H1 (cell line): ENCODE results near the gene HHAT. TPM values are rescaled to one million over a fixed set of nuclear protein-coding genes. Genes with fewer than 3 reads are reported as not detected.

ENCODE experiments used
- CTCF ChIA-PET: fragments of 300-600 bp; sonication (Branson Sonifier 250); formaldehyde crosslinking; loops from one replicate; lab custom pipeline; 2021; ENCODE audit not compliant: partially characterized antibody; lab: Charles Lee
- POLR2A ChIA-PET: fragments of 300-600 bp; sonication (Branson Sonifier 250); formaldehyde crosslinking; loops from one replicate; lab custom pipeline; 2021; ENCODE audit warnings: inconsistent platforms; ENCODE audit not compliant: partially characterized antibody; lab: Charles Lee
- DNase-seq, 2 experiments: peaks; one replicate each; pipeline versions ENCODE4 v3.0.0 to v3.0.0-alpha.2; 2010 to 2022; ENCODE audit warnings: low spot score in 2 of 2, low read depth in 1 of 2, mixed read lengths in 1 of 2
- FAIRE-seq: peaks from 2 replicates; lab custom pipeline; 2011; peaks lifted over from hg19 to GRCh38; lab: Jason Lieb, UNC
- H2AFZ ChIP-seq: 2 replicates; pipeline ENCODE4 v1.8.1; 2012; ENCODE audit warnings: low read length, inconsistent platforms
- H2AK5ac ChIP-seq: 2 replicates; pipeline ENCODE4 v1.6.1; 2013; ENCODE audit warnings: low read depth, low read length
- H2BK120ac ChIP-seq: replicated peaks from 2 replicates; pipeline ENCODE3; 2013; ENCODE audit warnings: low read depth, low read length, inconsistent platforms
- H2BK12ac ChIP-seq: 2 replicates; pipeline ENCODE4 v1.6.1; 2013; ENCODE audit warnings: low read depth, low read length
- H2BK15ac ChIP-seq: 2 replicates; pipeline ENCODE4 v1.6.1; 2013; ENCODE audit warnings: low read length
- H2BK20ac ChIP-seq: 2 replicates; pipeline ENCODE4 v1.6.1; 2013; ENCODE audit warnings: low read length
- H2BK5ac ChIP-seq: 2 replicates; pipeline ENCODE4 v1.6.1; 2013; ENCODE audit warnings: low read depth, low read length
- H3K14ac ChIP-seq: 2 replicates; pipeline ENCODE4 v1.6.1; 2013; ENCODE audit warnings: inconsistent platforms; ENCODE audit not compliant: insufficient read length
- H3K18ac ChIP-seq: 2 replicates; pipeline ENCODE4 v1.6.1; 2013; ENCODE audit warnings: low read length; ENCODE audit errors: extremely low read depth
- H3K23ac ChIP-seq: 2 replicates; pipeline ENCODE4 v1.6.1; 2013; ENCODE audit warnings: inconsistent platforms; ENCODE audit not compliant: insufficient read length
- H3K23me2 ChIP-seq: 2 replicates; pipeline ENCODE4 v1.6.1; 2013; ENCODE audit warnings: low read depth, low read length
- H3K27ac ChIP-seq: 2 replicates; pipeline ENCODE4 v1.6.1; 2011; ENCODE audit warnings: low read depth, low read length, inconsistent platforms
- H3K27me3 ChIP-seq, 4 experiments: replicated peaks in 1 of 4; 1 replicate in 1 of 4; 2 replicates in 3 of 4; pipeline versions ENCODE4 v1.6.1 to v1.8.1; 2011 to 2013; ENCODE audit warnings: low read length in 3 of 4, mild to moderate bottlenecking in 3 of 4, inconsistent platforms in 2 of 4, mixed read lengths in 2 of 4, moderate library complexity in 1 of 4; ENCODE audit not compliant: control insufficient read depth in 3 of 4, insufficient read depth in 3 of 4; ENCODE audit errors: extremely low read depth in 1 of 4
- H3K36me3 ChIP-seq, 4 experiments: 2 replicates each; pipeline versions ENCODE4 v1.6.1 to v1.8.1; 2011 to 2013; ENCODE audit warnings: mild to moderate bottlenecking in 4 of 4, low read length in 3 of 4, moderate library complexity in 2 of 4, control low read depth in 1 of 4, inconsistent platforms in 1 of 4; ENCODE audit not compliant: insufficient read depth in 4 of 4, control insufficient read depth in 2 of 4
- H3K4ac ChIP-seq: replicated peaks from 2 replicates; pipeline ENCODE3; 2013; ENCODE audit warnings: low read length, low read depth, mixed read lengths, inconsistent platforms; ENCODE audit not compliant: insufficient read length
- H3K4me1 ChIP-seq, 4 experiments: replicated peaks in 1 of 4; 1 replicate in 1 of 4; 2 replicates in 3 of 4; pipeline versions ENCODE4 v1.6.1 to v1.8.1; 2011 to 2013; ENCODE audit warnings: low read length in 3 of 4, inconsistent platforms in 2 of 4, mixed read lengths in 1 of 4; ENCODE audit not compliant: insufficient read depth in 4 of 4, control insufficient read depth in 3 of 4
- H3K4me2 ChIP-seq, 2 experiments: 2 replicates each; pipeline versions ENCODE4 v1.6.1 to v1.8.1; 2011 to 2013; ENCODE audit warnings: low read depth in 2 of 2, low read length in 2 of 2, control low read depth in 1 of 2, inconsistent platforms in 1 of 2, mild to moderate bottlenecking in 1 of 2; ENCODE audit not compliant: insufficient read depth in 1 of 2
- H3K4me3 ChIP-seq, 4 experiments: fragments of 200-600, 300-600 bp in 1 of 4; sonication (generic), shearing (Covaris generic), sonication (Bioruptor Twin) in 1 of 4; 2 replicates each; pipeline versions ENCODE4 v1.5.1 to v1.8.1; 2011 to 2016; ENCODE audit warnings: low read length in 4 of 4, low read depth in 3 of 4, control low read depth in 2 of 4, inconsistent platforms in 2 of 4, mild to moderate bottlenecking in 2 of 4, mixed read lengths in 1 of 4, moderate library complexity in 1 of 4; ENCODE audit not compliant: insufficient read depth in 2 of 4; ENCODE audit errors: extremely low read depth in 1 of 4
- H3K56ac ChIP-seq: replicated peaks from 2 replicates; pipeline ENCODE3; 2013; ENCODE audit warnings: low read depth, mild to moderate bottlenecking, mixed read lengths, low read length, inconsistent platforms; ENCODE audit not compliant: insufficient read length
- H3K79me1 ChIP-seq: 2 replicates; pipeline ENCODE4 v1.6.1; 2013; ENCODE audit warnings: low read depth, low read length, control low read depth
- H3K79me2 ChIP-seq, 2 experiments: 2 replicates each; pipeline versions ENCODE4 v1.6.1 to v1.8.1; 2012 to 2013; ENCODE audit warnings: low read length in 2 of 2, mild to moderate bottlenecking in 2 of 2, inconsistent platforms in 1 of 2; ENCODE audit not compliant: insufficient read depth in 2 of 2, control insufficient read depth in 1 of 2
- H3K9ac ChIP-seq, 4 experiments: replicated peaks in 1 of 4; 1 replicate in 1 of 4; 2 replicates in 3 of 4; pipeline versions ENCODE4 v1.6.1 to v1.8.1; 2011 to 2013; ENCODE audit warnings: low read depth in 3 of 4, low read length in 3 of 4, control low read depth in 2 of 4, mild to moderate bottlenecking in 2 of 4, moderate library complexity in 2 of 4, inconsistent platforms in 1 of 4; ENCODE audit errors: extremely low read depth in 1 of 4
- H3K9me3 ChIP-seq, 2 experiments: 2 replicates each; pipeline versions ENCODE4 v1.6.1 to v1.8.1; 2012 to 2013; ENCODE audit warnings: mild to moderate bottlenecking in 2 of 2, moderate library complexity in 2 of 2, control low read depth in 1 of 2, inconsistent platforms in 1 of 2, low read depth in 1 of 2, low read length in 1 of 2, mixed read lengths in 1 of 2; ENCODE audit not compliant: insufficient read depth in 2 of 2
- H4K20me1 ChIP-seq, 2 experiments: replicated peaks in 1 of 2; 2 replicates each; pipeline versions ENCODE3 to v1.8.1; 2011 to 2013; ENCODE audit warnings: inconsistent platforms in 2 of 2, low read length in 2 of 2, mild to moderate bottlenecking in 1 of 2; ENCODE audit not compliant: insufficient read depth in 2 of 2, control insufficient read depth in 1 of 2
- H4K5ac ChIP-seq: 2 replicates; pipeline ENCODE4 v1.6.1; 2013; ENCODE audit warnings: low read length, low read depth, mixed read lengths, inconsistent platforms; ENCODE audit not compliant: insufficient read length
- H4K8ac ChIP-seq: 2 replicates; pipeline ENCODE4 v1.8.0; 2013; ENCODE audit warnings: mild to moderate bottlenecking, moderate library complexity, low read length, inconsistent platforms; ENCODE audit not compliant: insufficient read depth; ENCODE audit errors: extremely low read depth
- H4K91ac ChIP-seq: replicated peaks from 2 replicates; pipeline ENCODE3; 2013; ENCODE audit warnings: low read length, mixed read lengths, inconsistent platforms; ENCODE audit not compliant: insufficient read length
- CTCF ChIP-seq, 3 experiments: IDR thresholded peaks; 1 replicate in 2 of 3; 2 replicates in 1 of 3; pipeline versions ENCODE4 v1.5.1 to v1.6.1; 2011; ENCODE audit warnings: low read length in 3 of 3, mild to moderate bottlenecking in 3 of 3, inconsistent platforms in 2 of 3, low read depth in 1 of 3, moderate library complexity in 1 of 3; ENCODE audit not compliant: insufficient read depth in 1 of 3; ENCODE audit errors: control extremely low read depth in 1 of 3
- HDAC2 ChIP-seq, 2 experiments: fragments of 300-600 bp in 1 of 2; sonication (generic) in 1 of 2; IDR thresholded peaks; 2 replicates each; pipeline ENCODE4 v1.6.1; 2011 to 2012; ENCODE audit warnings: low read depth in 2 of 2, low read length in 2 of 2, mild to moderate bottlenecking in 2 of 2, moderate library complexity in 2 of 2, borderline replicate concordance in 1 of 2, inconsistent platforms in 1 of 2
- POLR2AphosphoS5 ChIP-seq: IDR thresholded peaks from 2 replicates; pipeline ENCODE4 v1.6.1; 2011; ENCODE audit warnings: low read depth, low read length
- RAD21 ChIP-seq, 2 experiments: IDR thresholded peaks in 1 of 2; conservative IDR thresholded peaks in 1 of 2; 2 replicates each; pipeline ENCODE4 v1.6.1; 2011; ENCODE audit warnings: low read depth in 2 of 2, low read length in 2 of 2, improper control_type of control experiment in 1 of 2, inconsistent platforms in 1 of 2, mild to moderate bottlenecking in 1 of 2, moderate library complexity in 1 of 2
- WGBS, 2 experiments: shearing (Covaris generic) in 1 of 2; methylation state at CpG; one replicate each; pipeline versions ENCODE4 v1.1.6 to v1.1.7; 2013 to 2015; ENCODE audit warnings: low lambda C conversion rate in 2 of 2, mixed read lengths in 2 of 2, inconsistent platforms in 1 of 2, low coverage in 1 of 2, missing lambda C conversion rate in 1 of 2; ENCODE audit not compliant: insufficient replicate concordance in 2 of 2, insufficient coverage in 1 of 2, insufficient read length in 1 of 2; ENCODE audit errors: extremely low coverage in 1 of 2, missing lambda C conversion rate in 1 of 2; 5-methylcytosine and 5-hydroxymethylcytosine counted together
- polyA plus RNA-seq, 7 experiments: library from polyadenylated mRNA; depleted of rRNA in 3 of 7; stranded (reverse) in 5 of 7; unstranded in 2 of 7; fragments of >200 nt in 5 of 7; fragments of 200-250 nt in 2 of 7; gene quantifications; 1 replicate in 5 of 7; 2 replicates in 1 of 7; 4 replicates in 1 of 7; pipeline versions ENCODE4 v1.2.1 to v1.2.3, GENCODE V29; 2011 to 2013; ENCODE audit warnings: missing spikeins in 2 of 7, mixed read lengths in 2 of 7
- total RNA-seq: library from RNA; stranded (reverse); fragmentation: NEBNext Ultra II Directional; extraction: Animal tissue kit (Norgen Biotek cat#: 25700); gene quantifications from 2 replicates; pipeline ENCODE4 v1.2.1, GENCODE V29; 2021

The HHAT gene
- total and polyA plus RNA-seq, 2 of the 8 experiments (the other 6 are each of a cell fraction or from before 2014, with no cell fraction given) = 0.15 to 0.51 TPM

DNA sequence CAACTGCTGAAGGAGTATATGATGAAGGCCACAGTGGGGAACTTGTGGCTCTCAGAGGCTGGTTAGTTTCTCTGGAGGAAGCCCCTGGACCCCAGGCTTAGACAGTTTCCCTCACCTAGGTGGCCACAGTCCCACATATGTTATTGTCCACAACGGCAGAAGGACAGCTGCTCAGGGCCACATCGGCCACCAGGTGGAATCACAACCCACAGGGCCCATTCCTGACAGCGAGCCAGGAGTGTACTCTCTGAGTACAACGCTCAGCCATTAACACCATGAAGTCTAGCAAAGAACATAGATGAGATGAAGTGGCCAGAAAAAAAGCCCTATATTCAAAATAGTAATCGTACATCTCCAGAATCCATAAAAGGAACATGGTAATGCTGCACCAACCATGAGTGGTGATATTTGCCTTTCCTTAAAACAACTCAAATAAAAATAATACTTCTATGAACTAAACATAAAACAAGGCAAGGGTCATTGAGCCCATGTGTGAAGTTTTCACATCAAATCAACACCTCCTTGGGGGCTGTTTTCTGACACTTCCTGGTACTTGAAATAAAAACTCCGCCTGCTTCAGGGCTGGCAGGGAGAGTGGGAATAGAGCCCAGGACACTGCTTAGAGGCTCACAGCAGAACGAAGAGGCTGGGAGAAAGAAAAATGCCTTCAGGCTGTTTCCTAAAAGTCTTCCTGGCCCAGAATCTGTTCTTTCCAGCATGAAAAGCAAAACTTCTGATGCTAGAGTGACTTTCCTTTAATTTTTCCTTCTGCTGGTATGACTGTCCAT, 383.3 kb downstream of the HHAT start:
- Histone ChIP-seq H3K4me2 (no peak overlapping the region), H3K9me3 (no peaks in the 10 kb centered on the region), H3K36me3 (no peaks in the 10 kb centered on the region), H2AK5ac (no peak overlapping the region), H3K56ac (no peak overlapping the region), H3K27ac (no peak overlapping the region), H3K27me3 (no peaks in the 10 kb centered on the region), H3K14ac (no peak overlapping the region), H2BK5ac (no peak overlapping the region), H2BK20ac (no peak overlapping the region), H3K4ac (no peak overlapping the region), H2BK12ac (no peak overlapping the region), H3K4me3 (no peak overlapping the region), H3K23me2 (no peaks in the 10 kb centered on the region), H3K4me1 (no peaks in the 10 kb centered on the region), H3K79me2 (no peaks in the 10 kb centered on the region), H3K23ac (no peak overlapping the region), H3K9ac (no peak overlapping the region), H4K8ac (no peak overlapping the region), H4K20me1 (no peaks in the 10 kb centered on the region), H2BK15ac (no peak overlapping the region), H3K18ac (no peak overlapping the region), H4K5ac (no peak overlapping the region), H4K91ac (no peak overlapping the region), H3K79me1 (no peaks in the 10 kb centered on the region), H2AFZ (no peak overlapping the region), H2BK120ac (no peak overlapping the region)
- ChIA-PET CTCF (interaction anchor here (0.9 to 1.2 kb wide), 4 partner anchors 10 to 425 kb away, joined by 3 read pairs; no protein-coding TSS in a partner anchor), POLR2A (no interaction called here)
- FAIRE-seq (no peak), DNase-seq (no peak)
- 82% methylated on average over 7 of the region's 7 CpGs; no CpG with 5 or more reads in 1 of the 2 experiments for WGBS, 2 experiments
- TF ChIP-seq RAD21 (IDR thresholded peaks at IDR 0.05 in 1 of 2, conservative IDR thresholded peaks at IDR 0.05 in 1 of 2; ENCODE audit: low read depth in 2 of 2, low read length in 2 of 2) = peak; percentile 57 to 61
- TF ChIP-seq CTCF (IDR thresholded peaks at IDR 0.05; ENCODE audit: control extremely low read depth in 1 of 3, insufficient read depth in 1 of 3, low read depth in 1 of 3, low read length in 3 of 3) = peak; percentile 33 to 56 (median 44)
- no peak for TF ChIP-seq HDAC2 (IDR thresholded peaks at IDR 0.05; ENCODE audit: borderline replicate concordance in 1 of 2, low read depth in 2 of 2, low read length in 2 of 2)
- TF ChIP-seq POLR2AphosphoS5 = no peak
